Activated CD8-positive, alpha-beta memory T cell treated with anti-CD3 and anti-CD28 coated beads, Interleukin-2, amount 50 U/mL, for 24 hours (primary cell): Measurements from ENCODE around the gene PRR14.
A peak's percentile ranks its signal among the peaks of the same experiment; 100 is the strongest.
"Not testable (repeated sequence)": the region's sequence is repeated elsewhere in the genome, so short reads cannot be mapped to it uniquely, and the experiment has no call there.

ENCODE experiments used
- DNase-seq: peaks from one replicate; pipeline ENCODE4 v3.0.0-alpha.2; 2020; ENCODE audit errors: extremely low read depth

PRR14 gene

GRCh38 chr16:30692396-30693064, 41.8 kb downstream of the PRR14 start:
- DNase-seq, result no peak

GRCh38 chr16:30694926-30695693, 44.4 kb downstream of the PRR14 start:
- DNase-seq, result no peak

- not testable (repeated sequence) for DNase-seq
Observed at GRCh38 chr16:30696646-30697045, 45.9 kb downstream of the PRR14 start.

GRCh38 chr16:30697264-30698138, 46.7 kb downstream of the PRR14 start:
- DNase-seq, result no peak

GRCh38 chr16:30698139-30698815, 47.5 kb downstream of the PRR14 start:
- DNase-seq, result peak; percentile 98

- peak; percentile 70 for DNase-seq
Observed at GRCh38 chr16:30698816-30699614, 48.3 kb downstream of the PRR14 start, which contains the start of gene SRCAP. Gene SRCAP (plus strand): TSS chr16:30699171. CDS start chr16:30700825, 1,654 bp downstream.

GRCh38 chr16:30699615-30700099, 48.9 kb downstream of the PRR14 start:
- DNase-seq, result no peak

- no peak for DNase-seq
Observed at GRCh38 chr16:30700491-30700890, 49.7 kb downstream of the PRR14 start.

GRCh38 chr16:30700971-30701370, 50.2 kb downstream of the PRR14 start:
- no peak for DNase-seq

GRCh38 chr16:30703071-30703470, 52.3 kb downstream of the PRR14 start:
- not testable (repeated sequence) for DNase-seq

- DNase-seq, result no peak
Observed at GRCh38 chr16:30703971-30704370, 53.2 kb downstream of the PRR14 start.
